Loucy (cell line): Measurements from ENCODE around the gene IL17RD.

Source experiments
- CTCF ChIP-seq: fragments of 200-600 bp; sonication (generic); conservative IDR thresholded peaks from 2 replicates; pipeline ENCODE4 v1.5.1; 2014; ENCODE audit warnings: mild to moderate bottlenecking, antibody characterized with exemption, low read length
- EZH2phosphoT487 ChIP-seq: fragments of 200-600 bp; IDR thresholded peaks from 2 replicates; pipeline ENCODE4 v1.6.1; 2018; ENCODE audit warnings: antibody characterized with exemption, mild to moderate bottlenecking, moderate library complexity, borderline replicate concordance

- TF ChIP-seq EZH2phosphoT487 (no peak), CTCF (no peak)
These were observed 7.6 kb downstream of the IL17RD start for GRCh38 chr3:57157545-57157944.
